ENCODE measurements around the gene CCDC28A. TPM values are rescaled to one million over a fixed set of nuclear protein-coding genes. Genes with fewer than 3 reads are reported as not detected.

Gene CCDC28A
- polyA plus RNA-seq, 1 donor = 12.2 TPM

DNA sequence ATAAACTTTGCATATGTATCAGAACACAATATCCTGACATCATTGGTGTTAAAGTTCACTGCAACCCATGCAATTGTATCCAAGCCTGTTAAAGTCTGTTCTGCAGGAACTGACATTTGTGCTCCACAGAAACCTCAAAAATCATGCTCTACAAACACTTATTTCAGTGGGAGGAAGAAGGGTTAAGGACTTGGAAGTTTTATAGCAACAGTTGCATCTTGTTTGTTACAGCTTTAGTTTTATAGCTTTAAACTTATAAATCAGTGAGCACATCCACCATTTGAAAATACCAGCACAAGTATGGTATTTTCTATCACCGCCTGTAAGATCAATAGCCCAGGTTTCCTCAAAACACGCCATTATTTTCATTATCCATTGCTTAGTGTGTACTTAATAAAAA, 23.2 kb downstream of the CCDC28A start:
- DNase-seq = no peak

DNA sequence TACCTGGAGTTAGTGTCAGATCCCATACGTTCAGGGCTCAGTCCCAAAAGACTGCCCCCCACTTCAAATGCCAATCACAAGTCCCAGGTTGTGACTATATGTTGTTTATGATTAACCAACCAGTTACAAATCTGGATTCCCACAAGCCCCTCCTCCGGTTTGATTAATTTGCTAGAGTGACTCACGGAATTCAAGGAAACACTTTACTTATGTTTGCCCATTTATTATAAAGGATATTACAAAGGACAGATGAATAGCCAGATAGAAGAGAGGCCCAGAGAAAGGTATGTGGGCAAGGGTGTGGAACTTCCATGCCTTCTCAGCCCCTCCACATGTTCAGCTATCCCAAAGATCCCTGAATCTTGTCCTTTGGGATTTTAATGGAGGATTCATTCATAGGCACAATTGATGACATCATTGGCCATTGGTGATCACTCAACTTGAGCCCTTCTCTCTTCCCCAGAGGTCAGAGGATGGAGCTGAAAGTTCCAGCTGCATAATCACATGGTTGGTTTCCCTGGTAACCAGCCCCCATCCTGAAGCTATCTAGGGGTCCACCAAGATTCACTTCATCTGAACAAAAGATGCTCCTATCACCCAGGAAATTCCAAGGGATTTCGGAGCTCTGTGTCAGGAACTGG, 24.4 kb downstream of the CCDC28A start:
- DNase-seq = no peak

DNA sequence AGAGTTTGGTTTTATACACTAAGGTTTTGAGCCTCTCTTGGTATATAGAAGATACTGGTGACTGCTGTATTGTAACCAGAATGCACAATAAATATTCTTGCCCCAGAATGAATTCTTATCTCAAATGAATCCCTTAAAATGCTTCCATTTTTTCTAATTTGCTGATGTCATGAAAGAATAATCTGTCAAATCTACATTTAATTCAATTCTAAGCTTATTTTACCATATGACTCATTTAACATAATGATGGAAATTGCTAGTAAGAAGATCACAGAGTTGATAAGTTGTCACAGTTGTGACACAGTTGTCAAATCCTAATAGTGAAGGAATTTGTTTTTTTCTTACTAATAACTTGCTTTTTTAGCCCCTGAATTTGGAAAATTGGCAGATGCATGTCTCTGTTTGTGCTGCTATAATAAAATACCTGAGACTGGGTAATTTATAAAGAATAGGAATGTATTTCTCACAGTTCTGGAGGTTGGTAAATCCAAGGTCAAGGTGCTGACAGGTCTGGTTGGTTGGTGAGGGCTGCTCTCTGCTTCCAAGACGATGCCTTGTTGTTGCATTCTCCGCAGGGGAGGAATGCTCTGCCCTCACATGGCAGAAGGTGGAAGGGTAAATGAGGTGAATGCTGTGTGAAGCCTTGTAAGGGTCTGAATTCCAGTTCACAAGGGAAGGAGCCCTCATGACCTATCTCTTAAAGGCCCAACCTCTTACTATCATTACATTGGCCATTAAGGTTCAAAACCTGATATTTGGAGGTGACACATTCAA, 27.0 kb downstream of the CCDC28A start:
- no peak for DNase-seq

DNA sequence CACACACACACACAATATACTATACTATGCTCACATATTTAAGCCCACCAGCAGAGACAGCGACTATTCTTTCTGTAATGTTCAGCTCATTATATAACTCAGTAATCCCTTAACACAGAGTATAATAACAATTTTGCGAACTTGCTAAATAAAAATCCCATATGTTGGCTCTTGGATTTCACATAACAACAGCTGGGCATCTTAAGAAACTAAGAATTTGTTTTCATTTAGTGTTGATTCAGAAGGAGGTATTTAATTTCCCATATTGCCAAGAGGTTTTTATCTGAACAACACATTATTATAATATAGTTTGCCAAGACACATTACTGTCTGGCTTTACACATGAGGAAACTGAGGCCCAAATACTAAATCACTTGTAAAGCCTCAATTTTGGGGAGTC, 29.8 kb downstream of the CCDC28A start:
- DNase-seq = no peak

DNA sequence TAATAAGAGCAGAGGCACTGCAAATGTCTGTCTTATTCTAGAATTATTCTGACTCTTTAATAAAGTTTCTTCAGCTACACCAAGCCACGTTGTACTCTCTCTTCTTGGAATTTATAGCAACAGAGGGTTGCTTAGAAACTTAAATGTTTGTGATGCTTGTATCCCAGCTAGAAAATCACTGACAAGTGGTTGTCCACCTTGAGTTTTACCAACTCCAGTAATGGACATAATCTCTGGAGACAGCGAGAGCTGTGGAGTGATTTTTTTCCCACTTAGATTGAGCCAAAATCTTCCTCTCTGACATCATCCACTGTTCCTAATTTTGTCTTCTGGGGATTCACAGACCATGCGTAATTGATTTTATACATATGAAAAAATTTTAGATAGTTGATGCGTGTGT, 30.3 kb downstream of the CCDC28A start:
- DNase-seq = peak; percentile 65

DNA sequence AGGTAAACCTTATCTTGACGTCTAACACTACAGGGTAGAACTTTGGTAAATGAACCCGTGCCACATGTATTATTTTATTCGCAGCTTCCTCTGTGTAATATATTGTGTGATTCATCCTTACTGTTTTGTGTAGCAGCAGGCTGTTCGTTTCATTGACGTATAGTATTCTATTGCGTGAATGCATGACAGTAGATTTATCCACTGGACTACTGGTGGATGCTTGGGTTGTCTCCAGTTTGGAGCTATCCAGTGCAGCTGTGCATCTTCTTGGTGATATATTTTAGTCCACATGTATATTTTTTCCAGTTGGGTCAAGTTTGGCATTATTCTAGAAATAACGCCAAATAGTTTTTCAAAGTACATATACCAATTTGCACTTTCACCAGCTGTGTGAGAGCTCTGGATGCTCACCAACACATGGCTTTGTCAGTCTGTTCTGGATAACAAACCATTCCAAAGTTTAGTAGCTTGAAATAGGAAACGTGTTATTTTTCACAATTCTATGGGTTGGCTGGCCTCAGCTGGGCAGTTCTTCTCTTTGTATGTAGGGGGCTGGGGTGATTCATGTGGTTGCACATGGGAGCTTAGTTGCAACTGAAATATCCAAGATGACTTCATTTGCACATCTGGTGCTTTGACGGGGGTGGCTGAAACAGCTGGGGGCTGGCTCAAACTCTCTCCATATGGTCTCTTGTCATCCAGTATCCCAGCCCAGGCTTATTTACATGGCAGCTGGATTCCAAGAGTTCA, 31.6 kb downstream of the CCDC28A start:
- DNase-seq = peak; percentile 75

DNA sequence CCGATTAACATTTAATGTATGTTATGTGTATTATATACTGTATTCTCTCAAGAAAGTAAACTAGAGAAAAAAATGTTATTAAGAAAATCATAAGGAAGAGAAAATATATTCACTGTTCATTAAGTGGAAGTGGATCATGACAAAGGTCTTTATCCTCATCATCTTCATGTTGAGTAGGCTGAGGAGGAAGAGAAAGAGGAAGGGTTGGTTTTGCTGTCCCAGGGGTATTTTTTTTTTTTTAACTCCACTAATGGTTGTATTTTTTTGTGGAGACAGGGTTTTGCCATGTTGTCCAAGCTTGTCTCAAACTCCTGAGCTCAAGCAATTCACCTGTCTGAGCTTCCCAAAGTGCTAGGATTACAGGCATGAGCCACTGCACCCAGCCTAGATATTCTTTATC, 33.3 kb downstream of the CCDC28A start:
- no peak for DNase-seq

DNA sequence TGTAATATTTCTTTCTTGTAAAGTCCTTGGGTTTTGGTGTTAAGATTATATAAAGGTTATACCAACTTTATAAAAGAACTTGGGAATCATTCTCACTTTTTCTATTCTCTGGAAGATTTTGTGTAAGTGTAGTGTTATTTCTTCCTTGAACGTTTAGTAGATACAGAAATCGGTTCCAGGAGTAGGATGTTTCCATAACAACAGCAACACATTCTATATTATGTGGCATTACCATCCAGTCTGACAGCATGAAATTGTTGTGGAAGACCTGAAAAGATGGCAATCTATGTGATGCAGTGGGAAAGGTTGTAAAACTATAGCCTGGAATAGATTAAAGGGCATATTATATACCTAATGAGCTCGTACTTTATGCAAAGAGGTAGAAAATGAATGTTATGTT, 36.1 kb downstream of the CCDC28A start:
- DNase-seq = no peak

DNA sequence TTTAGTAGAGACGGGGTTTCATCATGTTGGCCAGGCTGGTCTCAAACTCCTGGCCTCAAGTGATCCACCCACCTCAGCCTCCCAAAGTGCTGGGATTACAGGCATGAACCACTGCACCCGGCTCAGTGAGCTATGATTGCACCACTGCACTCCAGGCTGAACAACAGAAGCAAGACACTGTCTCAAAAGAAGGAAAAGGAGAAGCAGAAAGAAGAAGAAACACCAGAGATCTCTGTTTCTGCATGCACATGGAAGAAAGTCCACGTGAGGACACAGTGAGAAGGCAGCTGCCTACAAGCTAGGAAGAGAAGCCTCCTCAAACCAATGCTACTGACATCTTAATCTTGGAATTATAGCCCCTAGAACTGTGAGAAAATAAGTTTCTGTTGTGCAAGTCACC, 38.3 kb downstream of the CCDC28A start:
- no peak for DNase-seq

DNA sequence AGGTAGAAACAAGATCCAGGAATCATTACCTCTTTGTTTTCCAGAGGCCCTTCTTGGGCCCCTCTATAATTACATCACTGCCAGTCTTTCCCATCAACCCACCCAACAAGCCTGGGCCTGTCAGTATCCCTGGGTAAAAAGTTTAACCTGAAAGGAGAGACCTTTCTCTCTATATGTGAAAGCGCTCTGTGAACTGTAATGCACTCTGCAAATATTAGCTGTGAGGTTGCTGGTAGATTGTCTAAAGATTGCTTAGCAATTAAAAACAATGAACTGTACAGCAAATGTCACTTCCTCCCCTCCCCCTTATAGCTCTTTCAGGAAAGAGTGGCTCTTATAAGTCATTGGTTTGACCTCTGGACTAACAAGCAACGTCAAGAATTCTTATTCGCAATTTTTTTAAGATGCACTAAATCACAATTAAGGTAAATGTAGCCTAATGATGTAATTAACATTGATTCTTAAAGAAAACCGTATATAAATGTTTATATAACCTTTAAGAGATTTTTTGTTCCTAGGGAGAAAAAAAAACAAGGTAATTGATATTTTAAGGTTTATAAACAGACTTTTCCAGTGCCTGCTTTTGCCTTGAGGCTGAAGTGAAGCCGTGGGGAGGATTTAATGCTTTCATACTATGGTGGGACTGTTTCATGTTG, 40.7 kb downstream of the CCDC28A start:
- no peak for DNase-seq

DNA sequence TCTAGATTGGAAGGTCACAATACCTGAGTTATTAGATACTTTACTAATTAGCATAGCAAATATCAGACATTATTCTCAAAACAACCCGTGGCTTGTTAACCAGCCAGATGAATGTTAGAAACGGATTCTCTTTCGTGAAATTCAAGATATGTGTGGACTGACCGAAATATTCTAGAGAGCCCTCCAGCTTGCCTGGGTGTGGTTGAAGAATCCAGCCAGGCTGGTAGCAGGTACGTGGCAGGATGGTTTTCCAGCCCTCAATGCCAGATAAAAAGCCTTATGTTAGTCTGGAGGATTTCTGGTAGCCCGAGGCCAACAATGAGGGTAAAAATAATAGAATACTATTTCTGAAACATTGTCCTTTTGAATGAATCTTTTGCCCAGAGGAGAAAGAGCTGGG, 41.7 kb downstream of the CCDC28A start:
- no peak for DNase-seq

DNA sequence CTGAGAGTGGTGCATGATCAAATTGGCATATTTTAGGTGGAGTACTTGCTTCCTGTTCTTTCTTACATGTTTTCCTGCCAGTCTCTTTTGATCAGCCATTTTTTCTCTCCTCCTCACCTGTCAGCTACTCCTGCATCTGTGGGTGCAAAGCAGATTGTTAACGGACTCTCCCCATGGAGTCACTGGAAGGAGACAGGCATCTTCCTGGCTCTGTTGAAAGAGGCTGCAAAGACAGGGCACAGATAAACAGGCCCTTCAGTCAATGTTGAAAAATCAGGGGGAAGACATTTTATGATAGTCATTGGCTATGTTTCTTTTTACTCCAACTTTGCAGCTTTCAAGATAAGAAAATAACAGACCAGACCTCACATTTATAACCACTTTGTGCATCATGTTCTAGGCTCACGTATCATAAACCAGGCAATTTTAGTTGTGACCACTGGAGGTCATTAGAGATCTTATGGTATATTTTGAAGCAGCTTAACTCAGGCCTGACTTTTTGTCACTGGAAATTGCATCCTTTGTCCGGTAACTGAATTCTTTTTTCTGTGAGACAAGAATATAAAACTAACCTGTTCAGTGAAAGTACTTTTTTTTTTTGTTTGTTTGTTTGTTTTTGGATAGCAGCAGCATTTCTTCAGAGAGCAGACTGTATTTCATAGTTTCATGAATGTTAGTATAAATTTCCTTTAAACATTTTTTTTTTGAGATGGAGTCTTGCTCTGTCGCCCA, 42.4 kb downstream of the CCDC28A start:
- peak; percentile 60 for DNase-seq

DNA sequence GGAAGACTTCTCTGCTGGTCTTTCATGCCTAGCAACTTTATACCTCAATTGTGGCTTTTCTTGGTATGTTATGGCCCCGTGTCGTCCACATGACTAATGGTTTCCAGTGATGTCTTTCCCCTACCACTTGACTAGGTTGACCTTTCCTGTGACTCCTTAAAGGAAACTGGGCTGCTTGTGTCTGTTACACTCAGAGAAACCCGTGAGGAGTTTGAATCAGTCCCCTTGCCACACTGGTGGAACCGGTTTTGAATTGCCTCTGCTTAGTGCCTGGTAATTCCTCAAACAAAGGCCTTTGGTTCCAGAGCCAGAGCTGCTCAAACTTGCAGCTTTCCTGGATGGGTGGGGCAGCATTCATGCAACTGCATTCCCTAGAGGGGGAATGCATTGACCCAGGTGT, 44.2 kb downstream of the CCDC28A start:
- DNase-seq = no peak

DNA sequence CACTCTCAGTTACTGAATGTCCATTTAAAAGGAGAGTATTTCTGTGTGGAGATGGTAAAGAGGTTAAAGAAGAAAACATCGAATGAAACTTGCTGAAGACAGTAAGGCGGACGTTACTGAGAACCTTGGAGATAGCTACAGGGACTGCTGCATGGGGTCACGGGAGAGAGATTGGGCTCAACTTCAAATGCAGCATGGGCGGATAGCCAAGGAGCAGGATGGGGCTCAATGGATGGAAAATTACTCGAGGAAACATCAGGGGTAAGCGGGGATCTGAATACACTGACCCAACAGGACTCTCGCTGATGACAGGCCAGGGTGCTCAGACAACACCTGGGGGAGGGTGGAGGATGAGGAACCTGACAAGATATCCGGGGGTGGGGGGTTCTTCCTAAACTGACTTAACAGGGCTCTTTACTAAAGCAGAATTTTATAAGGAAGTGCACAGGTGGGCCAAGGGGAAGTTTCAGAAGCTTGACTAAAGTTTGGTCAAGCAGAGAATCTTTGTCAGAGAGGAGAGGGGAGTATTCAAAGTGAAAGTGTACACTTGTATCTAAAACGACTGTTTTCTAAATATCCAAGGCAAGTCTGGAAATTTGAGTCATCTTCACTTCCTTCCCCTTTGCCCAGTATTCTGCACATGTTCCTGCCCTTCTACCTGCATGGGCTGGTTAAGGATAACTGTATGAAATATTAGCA, 45.1 kb downstream of the CCDC28A start:
- DNase-seq = no peak

DNA sequence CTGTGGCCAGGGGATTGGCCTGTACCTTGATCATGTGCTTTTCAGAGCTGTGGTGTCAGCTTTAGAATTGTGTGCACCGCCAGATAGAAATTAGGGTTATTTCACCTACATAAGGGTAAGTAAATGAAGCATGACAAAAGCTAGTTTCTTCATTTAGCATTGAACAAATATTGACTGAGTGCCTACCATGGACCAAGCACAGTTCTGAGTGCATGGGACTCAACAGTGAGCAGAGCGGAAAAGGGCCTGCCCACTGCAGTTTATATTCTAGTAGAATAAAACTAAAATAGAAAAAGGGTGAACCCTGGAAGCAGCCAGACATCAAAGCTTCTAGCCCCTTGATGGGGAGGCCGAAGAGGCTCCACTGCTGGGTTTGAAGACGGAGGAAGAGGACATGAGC, 48.0 kb downstream of the CCDC28A start:
- no peak for DNase-seq

DNA sequence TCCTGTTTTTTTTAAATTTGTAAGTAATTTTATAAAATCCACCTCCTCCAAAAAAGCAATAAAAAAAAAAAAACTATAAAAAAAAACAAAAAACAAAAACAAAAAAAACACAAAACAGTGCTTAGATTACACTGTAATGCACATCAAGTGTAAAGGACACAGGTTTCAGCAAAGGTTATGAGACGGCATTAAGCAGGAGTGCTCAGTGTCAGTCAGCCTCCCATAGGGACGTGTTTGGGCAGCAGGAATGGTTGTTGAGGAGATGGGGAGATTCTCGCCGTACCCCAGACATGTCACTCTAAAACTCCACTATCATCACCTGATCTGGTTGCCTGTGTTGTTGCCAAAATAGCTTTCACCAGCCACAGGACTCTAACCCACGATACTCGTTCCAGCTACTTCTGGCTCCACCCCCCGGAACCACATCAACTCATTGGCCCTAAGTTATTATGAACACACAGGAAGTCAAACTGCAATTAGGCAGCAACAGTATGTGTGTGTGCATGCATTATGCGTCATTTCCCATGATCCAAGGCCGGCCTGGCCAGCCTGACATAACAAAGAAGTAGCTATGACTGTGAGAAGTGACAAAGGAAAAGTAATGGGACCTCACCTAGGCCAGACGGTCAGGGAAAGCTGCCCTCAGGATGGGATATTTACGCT, 51.0 kb downstream of the CCDC28A start:
- no peak for DNase-seq

DNA sequence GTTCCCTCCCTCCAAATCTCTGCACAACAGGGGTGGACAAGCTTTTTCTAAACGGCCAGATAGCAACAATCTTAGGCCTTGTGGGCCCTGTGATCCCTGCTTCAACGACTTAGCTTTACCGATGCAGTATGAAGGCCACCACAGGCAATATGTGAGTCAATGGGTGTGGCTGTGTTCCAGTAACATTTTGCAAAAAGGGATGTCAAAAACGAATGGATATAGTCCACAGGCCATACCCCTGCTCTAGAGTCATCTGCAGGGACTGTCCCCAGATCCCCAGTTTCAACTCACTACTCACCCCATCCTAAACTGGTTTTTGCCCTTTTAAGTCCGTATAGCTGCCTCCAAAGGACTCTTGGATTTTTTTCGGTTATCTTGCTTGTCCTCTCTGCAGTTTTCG, 56.7 kb downstream of the CCDC28A start:
- DNase-seq = no peak

DNA sequence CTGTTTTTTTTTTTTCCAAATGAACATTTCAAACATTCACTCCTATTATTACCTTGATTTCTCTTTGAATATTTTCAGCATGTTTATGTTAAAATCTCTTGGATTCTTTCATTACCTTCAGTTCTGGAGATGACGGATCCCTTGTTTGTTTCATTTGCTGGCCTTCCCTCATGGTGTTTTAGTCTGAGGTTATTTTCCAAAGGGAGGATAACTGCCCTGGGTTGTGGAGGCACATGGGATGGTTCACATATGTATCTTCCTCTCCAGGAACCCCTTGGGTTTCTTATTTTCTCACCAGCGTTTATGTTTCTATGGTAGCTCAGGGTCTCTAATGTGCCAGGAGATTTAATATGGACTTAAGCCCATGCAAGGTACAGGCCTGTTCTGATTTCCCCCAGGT, 58.6 kb downstream of the CCDC28A start:
- DNase-seq = no peak

DNA sequence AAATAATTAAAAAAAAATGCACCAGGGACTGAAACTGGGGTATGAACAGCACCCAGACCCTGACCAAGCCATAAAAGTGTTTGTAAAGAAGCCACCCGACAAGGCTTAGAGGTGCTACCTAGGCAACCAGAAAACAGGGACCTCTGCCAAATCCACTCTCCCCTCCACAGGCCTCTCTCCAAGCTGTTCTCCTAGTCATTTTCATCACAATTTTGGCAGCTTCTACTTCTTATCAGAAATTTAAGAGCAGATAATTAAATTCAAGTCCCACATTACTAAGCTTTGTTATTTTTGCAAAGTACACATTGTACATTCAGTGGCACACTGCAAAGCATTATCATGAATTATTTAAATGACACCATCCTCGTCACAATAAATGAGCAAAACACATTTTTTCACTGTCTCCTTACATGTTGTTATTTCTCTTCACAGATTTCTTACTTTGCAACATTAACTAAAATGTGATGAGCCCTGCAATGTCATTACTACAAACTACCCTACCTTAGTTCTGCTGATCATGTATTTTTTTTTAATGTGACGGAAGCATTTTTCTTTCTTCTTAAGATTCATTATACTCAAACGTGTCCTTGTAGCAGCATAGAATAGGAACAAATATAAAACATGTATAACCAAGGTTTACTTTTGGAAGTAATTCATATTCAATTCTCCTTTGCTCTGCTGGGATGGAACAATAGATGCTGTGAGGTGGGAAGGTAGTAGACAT, 60.4 kb downstream of the CCDC28A start:
- DNase-seq = no peak

DNA sequence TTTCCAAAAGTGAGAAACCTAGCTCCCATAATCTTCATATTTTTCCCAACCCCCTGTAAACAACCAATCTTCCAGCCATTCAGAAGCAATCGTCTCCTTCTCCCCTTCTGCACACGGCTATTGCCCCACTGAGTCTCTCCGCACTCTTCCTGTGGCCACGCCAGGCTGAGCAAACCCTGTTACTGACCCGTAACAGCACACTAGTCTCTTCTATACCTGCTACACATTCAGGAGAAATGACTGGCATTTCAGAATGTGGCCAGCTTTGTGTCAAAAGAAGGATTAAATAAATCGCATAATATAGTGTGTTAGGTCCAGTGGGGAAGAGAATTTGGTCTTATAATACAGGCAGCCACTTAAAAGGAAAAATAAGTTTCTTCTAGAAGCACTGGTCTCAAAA, 63.7 kb downstream of the CCDC28A start:
- DNase-seq = no peak
